ENCODE data around the gene CA10. TPM values are rescaled to one million over a fixed set of nuclear protein-coding genes. Genes with fewer than 3 reads are reported as not detected.

Gene CA10
- total and polyA plus RNA-seq, 9 of the 15 experiments (the other 6 are each of a cell fraction or from before 2014, with no cell fraction given), result not detected

- no peaks in the 10 kb centered on the region for H3K9me1 ChIP-seq (ENCODE audit: control insufficient read depth, insufficient read depth, low read length)
- TF ChIP-seq EZH2 (IDR thresholded peaks at IDR 0.05; ENCODE audit: borderline replicate concordance, low read depth, low read length) (no peak), ZNF717 (CRISPR knock-in tag; IDR thresholded peaks at IDR 0.05) (no peak), BCL6 (CRISPR knock-in tag; IDR thresholded peaks at IDR 0.05) (no peak), SMAD1 (IDR thresholded peaks at IDR 0.05; ENCODE audit: low read depth, low read length, partially characterized antibody) (no peak)
- ATAC-seq (no peak), DNase-seq (ENCODE audit: extremely low read depth in 1 of 4, low spot score in 3 of 4) (no peak), FAIRE-seq (no peak)
- H2AFZ ChIP-seq (ENCODE audit: low read depth, low read length), result no peak overlapping the region
- H3K79me2 ChIP-seq (ENCODE audit: control insufficient read depth, insufficient read depth, low read length), result no peaks in the 10 kb centered on the region
- no TSS peak for BruUV-seq (replicated peaks)
- 3% methylated on average over 3 of the region's 3 CpGs for WGBS (ENCODE audit: insufficient coverage, low coverage, missing lambda C conversion rate)
- no peaks in the 10 kb centered on the region for H4K20me1 ChIP-seq (replicated peaks; ENCODE audit: control insufficient read depth, insufficient read depth, low read length)
- no peaks in the 10 kb centered on the region for H3K36me3 ChIP-seq (ENCODE audit: control insufficient read depth, insufficient read depth, low read length)
- H3K4me2 ChIP-seq (ENCODE audit: insufficient read depth, low read length), result no peak overlapping the region
- H3K27me3 ChIP-seq (ENCODE audit: control insufficient read depth in 2 of 2, insufficient read depth in 2 of 2, low read length in 2 of 2), result no peaks in the 10 kb centered on the region
- H3K4me3 ChIP-seq, result no peak overlapping the region
- H3K27ac ChIP-seq (ENCODE audit: extremely low read depth, low read depth, low read length), result no peak overlapping the region
- ChIA-PET CTCF (ENCODE audit: low intra/inter-chr PET ratio) (no interaction called here), POLR2A (interaction anchor here (0.6 kb wide), 1 partner anchor 331 kb away, joined by 3 read pairs; no protein-coding TSS in a partner anchor)
- in situ Hi-C loops (cut with MboI), result no loop called here
- no peaks in the 10 kb centered on the region for H3K9me3 ChIP-seq (replicated peaks; ENCODE audit: control insufficient read depth, insufficient read depth, low read depth, low read length)
- no peaks in the 10 kb centered on the region for H3K4me1 ChIP-seq (replicated peaks in 1 of 2; ENCODE audit: control insufficient read depth in 2 of 2, insufficient read depth in 2 of 2, low read length in 2 of 2)
- intact Hi-C loops (cut with micrococcal nuclease), result no loop called here
- no peak overlapping the region for H3K9ac ChIP-seq (ENCODE audit: insufficient read depth in 1 of 2, low read depth in 2 of 2, low read length in 2 of 2)
Measured at GRCh38 chr17:51629232-51629631, 529.3 kb downstream of the CA10 start.

GRCh38 chr17:51627779-51628178 lies 530.7 kb downstream of the CA10 start:
- H3K4me1 ChIP-seq (replicated peaks in 1 of 2; ENCODE audit: control insufficient read depth in 2 of 2, insufficient read depth in 2 of 2, low read length in 2 of 2), result no peaks in the 10 kb centered on the region
- no peaks in the 10 kb centered on the region for H4K20me1 ChIP-seq (replicated peaks; ENCODE audit: control insufficient read depth, insufficient read depth, low read length)
- no peaks in the 10 kb centered on the region for H3K79me2 ChIP-seq (ENCODE audit: control insufficient read depth, insufficient read depth, low read length)
- WGBS (ENCODE audit: insufficient coverage, low coverage, missing lambda C conversion rate), result 0% methylated on average over 1 of the region's 1 CpG
- H3K4me2 ChIP-seq (ENCODE audit: insufficient read depth, low read length), result no peak overlapping the region
- no peak overlapping the region for H3K27ac ChIP-seq (ENCODE audit: extremely low read depth, low read depth, low read length)
- no peak overlapping the region for H2AFZ ChIP-seq (ENCODE audit: low read depth, low read length)
- intact Hi-C loops (cut with micrococcal nuclease) (no loop called here), in situ Hi-C loops (cut with MboI) (no loop called here)
- H3K27me3 ChIP-seq (ENCODE audit: control insufficient read depth in 2 of 2, insufficient read depth in 2 of 2, low read length in 2 of 2), result no peaks in the 10 kb centered on the region
- H3K36me3 ChIP-seq (ENCODE audit: control insufficient read depth, insufficient read depth, low read length), result no peaks in the 10 kb centered on the region
- CTCF ChIA-PET (ENCODE audit: low intra/inter-chr PET ratio), result no interaction called here
- DNase-seq (ENCODE audit: extremely low read depth in 1 of 4, low spot score in 3 of 4) (no peak), ATAC-seq (no peak), FAIRE-seq (no peak)
- BruUV-seq (replicated peaks), result no TSS peak
- no peaks in the 10 kb centered on the region for H3K9me1 ChIP-seq (ENCODE audit: control insufficient read depth, insufficient read depth, low read length)
- H3K9me3 ChIP-seq (replicated peaks; ENCODE audit: control insufficient read depth, insufficient read depth, low read depth, low read length), result no peaks in the 10 kb centered on the region
- no peak overlapping the region for H3K4me3 ChIP-seq
- POLR2A ChIA-PET, result no interaction called here
- no peak overlapping the region for H3K9ac ChIP-seq (ENCODE audit: insufficient read depth in 1 of 2, low read depth in 2 of 2, low read length in 2 of 2)
- TF ChIP-seq CREB1 (IDR thresholded peaks at IDR 0.05) (no peak), CREB1 (CRISPR knock-in tag; IDR thresholded peaks at IDR 0.05) (no peak), ZNF551 (CRISPR knock-in tag; IDR thresholded peaks at IDR 0.05) (no peak), ZSCAN29 (IDR thresholded peaks at IDR 0.05) (no peak), ZNF280B (CRISPR knock-in tag; IDR thresholded peaks at IDR 0.05) (no peak), CEBPB (tag; IDR thresholded peaks at IDR 0.05) (no peak), EP400 (IDR thresholded peaks at IDR 0.05) (no peak), SIRT6 (IDR thresholded peaks at IDR 0.05; ENCODE audit: low read depth, low read length) (no peak), CCAR2 (IDR thresholded peaks at IDR 0.05; ENCODE audit: low read depth, low read length) (no peak), ZNF785 (CRISPR knock-in tag; IDR thresholded peaks at IDR 0.05) (no peak), ILF3 (IDR thresholded peaks at IDR 0.05; ENCODE audit: borderline replicate concordance) (no peak), ZNF398 (CRISPR knock-in tag; IDR thresholded peaks at IDR 0.05) (no peak)

All from K562 (cell line).